HEK293 (cell line): ENCODE results near the gene PCK1.

Experiments
- CTCF ChIA-PET: fragments of 350-600 bp; formaldehyde crosslinking; extraction: SDS; loops from one replicate; lab custom pipeline; 2021; ENCODE audit warnings: antibody characterized with exemption; lab: Yijun Ruan, JAX
- POLR2A ChIA-PET: fragments of 300-600 bp; formaldehyde crosslinking; extraction: SDS; loops from one replicate; lab custom pipeline; 2020; ENCODE audit warnings: antibody characterized with exemption, inconsistent platforms; lab: Yijun Ruan, JAX
- H3K27ac ChIP-seq: fragments of 200-500 bp; sonication (Bioruptor generic); 2 replicates; pipeline ENCODE4 v1.5.1; 2014; ENCODE audit warnings: low read depth, low read length, control low read depth, inconsistent platforms; ENCODE audit errors: extremely low read depth
- H3K36me3 ChIP-seq, 2 experiments: fragments of 200-500 bp in 1 of 2; sonication (Bioruptor generic) in 1 of 2; 1 replicate in 1 of 2; 2 replicates in 1 of 2; pipeline ENCODE4 v1.5.1; 2014 to 2017; ENCODE audit warnings: inconsistent platforms in 2 of 2, low read length in 2 of 2; ENCODE audit not compliant: control insufficient read depth in 2 of 2, insufficient read depth in 1 of 2
- H3K4me1 ChIP-seq: fragments of 200-500 bp; sonication (Bioruptor generic); 2 replicates; pipeline ENCODE4 v1.5.1; 2014; ENCODE audit warnings: mild to moderate bottlenecking, low read length, inconsistent platforms; ENCODE audit not compliant: control insufficient read depth, insufficient read depth
- H3K4me3 ChIP-seq: 2 replicates; pipeline ENCODE4 v1.5.1; 2011; ENCODE audit warnings: low read depth, mild to moderate bottlenecking, control low read depth, low read length, moderate library complexity
- H3K9me3 ChIP-seq: fragments of 200-500 bp; sonication (Bioruptor generic); 2 replicates; pipeline ENCODE4 v1.5.1; 2014; ENCODE audit warnings: low read depth, low read length, inconsistent platforms; ENCODE audit not compliant: control insufficient read depth, insufficient read depth
- GLI2 ChIP-seq: fragments of 450-650 bp; formaldehyde crosslinking; IDR thresholded peaks from 2 replicates; pipeline ENCODE4; 2017; ENCODE audit warnings: missing biosample characterization, missing genetic modification characterization, low read depth, borderline replicate concordance
- GLI4 ChIP-seq: fragments of 450-650 bp; formaldehyde crosslinking; IDR thresholded peaks from 2 replicates; pipeline ENCODE4 v1.5.1; 2016; ENCODE audit warnings: missing biosample characterization, missing genetic modification characterization
- GLIS1 ChIP-seq: fragments of 450-650 bp; formaldehyde crosslinking; IDR thresholded peaks from 2 replicates; pipeline ENCODE4 v1.5.1; 2016; ENCODE audit warnings: missing biosample characterization, missing genetic modification characterization
- PRDM2 ChIP-seq: fragments of 450-650 bp; formaldehyde crosslinking; IDR thresholded peaks from 2 replicates; pipeline ENCODE4 v1.5.1; 2016; ENCODE audit warnings: missing biosample characterization, missing genetic modification characterization, borderline replicate concordance
- PRDM6 ChIP-seq: fragments of 450-650 bp; formaldehyde crosslinking; IDR thresholded peaks from 2 replicates; pipeline ENCODE4 v1.5.1; 2017; ENCODE audit warnings: missing biosample characterization, missing genetic modification characterization
- ZBTB20 ChIP-seq: fragments of 450-650 bp; formaldehyde crosslinking; IDR thresholded peaks from 2 replicates; pipeline ENCODE4 v1.5.1; 2016; ENCODE audit warnings: missing biosample characterization, missing genetic modification characterization
- ZFHX2 ChIP-seq: fragments of 450-650 bp; formaldehyde crosslinking; conservative IDR thresholded peaks from 2 replicates; pipeline ENCODE4 v1.5.1; 2016; ENCODE audit warnings: missing biosample characterization, missing genetic modification characterization
- ZFP37 ChIP-seq: fragments of 450-650 bp; formaldehyde crosslinking; IDR thresholded peaks from 2 replicates; pipeline ENCODE4 v1.5.1; 2016; ENCODE audit warnings: missing biosample characterization, missing genetic modification characterization
- ZFP69B ChIP-seq: fragments of 450-650 bp; formaldehyde crosslinking; IDR thresholded peaks from 2 replicates; pipeline ENCODE4 v1.5.1; 2016; ENCODE audit warnings: missing biosample characterization, missing genetic modification characterization
- ZIC2 ChIP-seq: fragments of 450-650 bp; formaldehyde crosslinking; IDR thresholded peaks from 2 replicates; pipeline ENCODE4 v1.5.1; 2016; ENCODE audit warnings: missing biosample characterization, missing genetic modification characterization
- ZNF155 ChIP-seq: fragments of 450-650 bp; formaldehyde crosslinking; IDR thresholded peaks from 2 replicates; pipeline ENCODE4 v1.5.1; 2016; ENCODE audit warnings: missing biosample characterization, missing genetic modification characterization
- ZNF202 ChIP-seq: fragments of 450-650 bp; formaldehyde crosslinking; IDR thresholded peaks from 2 replicates; pipeline ENCODE4 v1.5.1; 2016; ENCODE audit warnings: missing biosample characterization, missing genetic modification characterization, borderline replicate concordance
- ZNF501 ChIP-seq: fragments of 450-650 bp; formaldehyde crosslinking; IDR thresholded peaks from 2 replicates; pipeline ENCODE4 v1.5.1; 2016; ENCODE audit warnings: missing biosample characterization, missing genetic modification characterization
- ZNF530 ChIP-seq: fragments of 450-650 bp; formaldehyde crosslinking; IDR thresholded peaks from 2 replicates; pipeline ENCODE4 v1.5.1; 2016; ENCODE audit warnings: low read depth, missing biosample characterization, missing genetic modification characterization
- ZNF610 ChIP-seq: fragments of 450-650 bp; formaldehyde crosslinking; IDR thresholded peaks from 2 replicates; pipeline ENCODE4 v1.5.1; 2016; ENCODE audit warnings: missing biosample characterization, missing genetic modification characterization, borderline replicate concordance

Gene PCK1

GRCh38 chr20:57524511-57525176, 36.3 kb upstream of the PCK1 start, which contains the start of gene CTCFL:
Gene CTCFL, minus strand, starts transcription at chr20:57525140. Its CDS starts 935 bp downstream, at chr20:57524205.
- TF ChIP-seq PRDM6 (tag by site-specific recombination) (no peak), ZFHX2 (tag by site-specific recombination) (0 out of 2 replicates have a peak, but pooled peaks have one; percentile 11)

GRCh38 chr20:57525328-57526086, 35.4 kb upstream of the PCK1 start:
- Histone ChIP-seq H3K36me3 (no peaks in the 10 kb centered on the region), H3K4me1 (no peaks in the 10 kb centered on the region), H3K27ac (no peak overlapping the region), H3K9me3 (no peaks in the 10 kb centered on the region), H3K4me3 (no peak overlapping the region)
- ChIA-PET POLR2A (no interaction called here), CTCF (no interaction called here)
- no peak for TF ChIP-seq PRDM2
- TF ChIP-seq ZNF501 (tag by site-specific recombination) = no peak
- no peak for TF ChIP-seq ZNF530 (tag by site-specific recombination)
- TF ChIP-seq GLIS1 (tag by site-specific recombination) = peak; percentile 84
- no peak for TF ChIP-seq ZNF155
- TF ChIP-seq ZFP37 = no peak
- peak; percentile 63 for TF ChIP-seq ZIC2 (tag by site-specific recombination)

More at GRCh38 chr20:57524511-57525176, 36.3 kb upstream of the PCK1 start, which contains the start of gene CTCFL:
- Histone ChIP-seq H3K4me1 (no peaks in the 10 kb centered on the region), H3K4me3 (no peak within 1 kb of the TSS), H3K27ac (no peak within 1 kb of the TSS), H3K9me3 (no peaks in the 10 kb centered on the region), H3K36me3 (no peaks in the 10 kb centered on the region)
- ChIA-PET POLR2A (no interaction called here), CTCF (no interaction called here)

GRCh38 chr20:57526087-57526884, 34.6 kb upstream of the PCK1 start:
- Histone ChIP-seq H3K9me3 (no peaks in the 10 kb centered on the region), H3K36me3 (no peaks in the 10 kb centered on the region), H3K4me1 (no peaks in the 10 kb centered on the region), H3K27ac (no peak overlapping the region), H3K4me3 (no peak overlapping the region)
- TF ChIP-seq ZIC2 (tag by site-specific recombination) (peak; percentile 22; the same call in 1 of the 2 replicates), GLI2 (no peak), ZFP69B (tag by site-specific recombination) (no peak), GLIS1 (tag by site-specific recombination) (peak; percentile 78), GLI4 (tag by site-specific recombination) (no peak), ZNF202 (tag by site-specific recombination) (no peak), ZBTB20 (tag by site-specific recombination) (no peak), ZNF610 (no peak)
- ChIA-PET CTCF (interaction anchor here (1.0 to 1.1 kb wide), 2 partner anchors 11 to 58 kb away, joined by 3 to 4 read pairs; no protein-coding TSS in a partner anchor), POLR2A (no interaction called here)
